HepG2 (cell line): ENCODE measurements around the gene ABT1. TPM values are rescaled to one million over a fixed set of nuclear protein-coding genes. Genes with fewer than 3 reads are reported as not detected.

Experiments used
- ADNP ChIP-seq: sonication (generic); formaldehyde crosslinking; IDR thresholded peaks from 2 replicates; pipeline ENCODE4 v1.4.0; 2020; ENCODE audit warnings: missing genetic modification reagents
- CCDC6 ChIP-seq: sonication (generic); formaldehyde crosslinking; IDR thresholded peaks from 2 replicates; pipeline ENCODE4 v1.8.1; 2022; ENCODE audit warnings: mild to moderate bottlenecking, missing genetic modification reagents, moderate library complexity
- HMG20A ChIP-seq: IDR thresholded peaks from 2 replicates; pipeline ENCODE4 v1.6.1; 2016; ENCODE audit warnings: borderline replicate concordance
- KLF16 ChIP-seq, 2 experiments: sonication (generic) in 1 of 2; formaldehyde crosslinking in 1 of 2; IDR thresholded peaks; 2 replicates each; pipeline versions ENCODE4 v1.6.1 to v1.8.0; 2016 to 2023; ENCODE audit warnings: missing genetic modification reagents in 2 of 2, missing compliant biosample characterization in 1 of 2
- MEF2D ChIP-seq: sonication (generic); formaldehyde crosslinking; IDR thresholded peaks from 2 replicates; pipeline ENCODE4 v1.5.1; 2020; ENCODE audit warnings: mild to moderate bottlenecking, missing genetic modification reagents
- MIXL1 ChIP-seq: IDR thresholded peaks from 2 replicates; pipeline ENCODE4 v1.6.1; 2016
- NR2F6 ChIP-seq, 2 experiments: IDR thresholded peaks; 2 replicates each; pipeline ENCODE4 v1.6.1; 2016; ENCODE audit warnings: antibody characterized with exemption in 1 of 2, mild to moderate bottlenecking in 1 of 2
- RFX5 ChIP-seq: IDR thresholded peaks from 2 replicates; pipeline ENCODE4 v1.6.1; 2011; ENCODE audit warnings: low read depth, low read length, improper control_type of control experiment
- SOX13 ChIP-seq, 3 experiments: fragments of 450-650 bp in 1 of 3; sonication (generic) in 1 of 3; formaldehyde crosslinking in 1 of 3; IDR thresholded peaks in 2 of 3; conservative IDR thresholded peaks in 1 of 3; 2 replicates each; pipeline versions ENCODE4 v1.5.0 to v1.6.1; 2016 to 2020; ENCODE audit warnings: antibody characterized with exemption in 1 of 3, mild to moderate bottlenecking in 1 of 3, missing compliant biosample characterization in 1 of 3, missing genetic modification reagents in 1 of 3, moderate library complexity in 1 of 3
- ZFY ChIP-seq: sonication (generic); formaldehyde crosslinking; IDR thresholded peaks from 2 replicates; pipeline ENCODE4 v1.4.0; 2020; ENCODE audit warnings: missing genetic modification reagents
- ZNF160 ChIP-seq: sonication (generic); formaldehyde crosslinking; IDR thresholded peaks from 2 replicates; pipeline ENCODE4 v1.8.0; 2022; ENCODE audit warnings: mild to moderate bottlenecking, inconsistent platforms, missing genetic modification reagents
- ZNF326 ChIP-seq: sonication (generic); formaldehyde crosslinking; IDR thresholded peaks from 2 replicates; pipeline ENCODE4 v1.4.0; 2020; ENCODE audit warnings: missing genetic modification reagents, borderline replicate concordance
- ZNF337 ChIP-seq: sonication (generic); formaldehyde crosslinking; IDR thresholded peaks from 2 replicates; pipeline ENCODE4 v1.5.1; 2020; ENCODE audit warnings: missing genetic modification reagents, low read depth, mild to moderate bottlenecking, borderline replicate concordance
- ZNF567 ChIP-seq: sonication (generic); formaldehyde crosslinking; IDR thresholded peaks from 2 replicates; pipeline ENCODE4 v1.8.1; 2023; ENCODE audit warnings: mild to moderate bottlenecking, missing genetic modification reagents, borderline replicate concordance
- ZNF660 ChIP-seq: sonication (generic); formaldehyde crosslinking; IDR thresholded peaks from 2 replicates; pipeline ENCODE4 v1.5.1; 2020; ENCODE audit warnings: mild to moderate bottlenecking, low read depth, missing genetic modification reagents, borderline replicate concordance
- ZNF709 ChIP-seq: sonication (generic); formaldehyde crosslinking; IDR thresholded peaks from 2 replicates; pipeline ENCODE4 v1.5.0; 2020; ENCODE audit warnings: mild to moderate bottlenecking, missing genetic modification reagents
- ZNF775 ChIP-seq: sonication (generic); formaldehyde crosslinking; IDR thresholded peaks from 2 replicates; pipeline ENCODE4 v1.4.0; 2020; ENCODE audit warnings: missing genetic modification reagents, mild to moderate bottlenecking, moderate library complexity, borderline replicate concordance
- ZSCAN9 ChIP-seq: IDR thresholded peaks from 2 replicates; pipeline ENCODE4 v1.6.1; 2016; ENCODE audit warnings: borderline replicate concordance
- polyA plus RNA-seq, 8 experiments: library from polyadenylated mRNA; depleted of rRNA in 3 of 8; stranded (reverse) in 7 of 8; unstranded in 1 of 8; fragments of >200 nt; fragmentation: Illumina TruSeq in 4 of 8; extraction: Trizol in 4 of 8; gene quantifications; 2 replicates each; pipeline versions ENCODE4 v1.2.1 to v1.2.3, GENCODE V29; 2011 to 2016; ENCODE audit warnings: low read depth in 4 of 8, missing spikeins in 1 of 8, mixed read lengths in 1 of 8; ENCODE audit not compliant: insufficient read depth in 1 of 8
- total RNA-seq, 5 experiments: library from RNA; depleted of rRNA; stranded (reverse); fragments of >200 nt; fragmentation: Illumina TruSeq; extraction: Trizol; gene quantifications; 2 replicates each; pipeline ENCODE4 v1.2.3, GENCODE V29; 2016; ENCODE audit warnings: low read depth in 1 of 5
- TF ChIP-seq, protein P1 (sequence below): IDR thresholded peaks from 2 replicates; pipeline ENCODE4 v1.4.0; 2020; ENCODE audit warnings: mild to moderate bottlenecking, missing genetic modification reagents
- TF ChIP-seq, protein P2 (sequence below): sonication (generic); formaldehyde crosslinking; IDR thresholded peaks from 2 replicates; pipeline ENCODE4 v1.5.1; 2020; ENCODE audit warnings: mild to moderate bottlenecking, moderate library complexity, missing genetic modification reagents
- TF ChIP-seq, protein P3 (sequence below): fragments of 450-650 bp; IDR thresholded peaks from 2 replicates; pipeline ENCODE4 v1.6.1; 2017; ENCODE audit warnings: mild to moderate bottlenecking

The ABT1 gene
- total and polyA plus RNA-seq, 2 of the 13 experiments (the other 11 are each of a cell fraction or from before 2014, with no cell fraction given) = 38.4 TPM

DNA sequence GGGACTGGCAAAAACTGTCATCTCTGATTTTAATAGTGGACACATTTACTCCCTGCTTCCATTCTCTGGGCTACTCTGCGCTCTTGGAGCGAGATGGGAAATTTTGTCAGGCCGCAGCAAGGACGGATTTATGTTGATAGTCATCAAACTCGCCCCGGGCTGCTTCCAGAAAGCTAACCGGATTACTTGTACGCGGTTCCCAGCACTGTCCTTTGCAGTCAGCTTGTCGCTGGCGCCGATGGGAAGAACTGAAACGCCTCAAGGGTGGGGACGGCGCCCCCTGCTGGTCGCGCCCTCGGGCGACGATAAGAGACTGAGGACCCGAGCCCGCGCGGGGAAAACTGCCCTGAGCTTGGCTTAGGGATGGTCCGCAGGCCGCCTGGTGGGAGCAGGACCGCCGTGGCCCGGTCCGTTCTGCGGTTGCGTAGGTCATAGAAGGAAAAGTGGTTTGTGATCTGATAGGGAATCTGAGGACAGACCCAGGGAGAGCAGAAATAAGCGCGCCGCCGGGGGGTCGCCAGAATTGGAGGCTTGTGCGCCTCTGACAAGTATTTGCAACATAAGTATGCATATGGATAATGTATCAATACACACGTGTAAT is 984 bp upstream of the ABT1 start (continued):
- TF ChIP-seq, protein P1, sequence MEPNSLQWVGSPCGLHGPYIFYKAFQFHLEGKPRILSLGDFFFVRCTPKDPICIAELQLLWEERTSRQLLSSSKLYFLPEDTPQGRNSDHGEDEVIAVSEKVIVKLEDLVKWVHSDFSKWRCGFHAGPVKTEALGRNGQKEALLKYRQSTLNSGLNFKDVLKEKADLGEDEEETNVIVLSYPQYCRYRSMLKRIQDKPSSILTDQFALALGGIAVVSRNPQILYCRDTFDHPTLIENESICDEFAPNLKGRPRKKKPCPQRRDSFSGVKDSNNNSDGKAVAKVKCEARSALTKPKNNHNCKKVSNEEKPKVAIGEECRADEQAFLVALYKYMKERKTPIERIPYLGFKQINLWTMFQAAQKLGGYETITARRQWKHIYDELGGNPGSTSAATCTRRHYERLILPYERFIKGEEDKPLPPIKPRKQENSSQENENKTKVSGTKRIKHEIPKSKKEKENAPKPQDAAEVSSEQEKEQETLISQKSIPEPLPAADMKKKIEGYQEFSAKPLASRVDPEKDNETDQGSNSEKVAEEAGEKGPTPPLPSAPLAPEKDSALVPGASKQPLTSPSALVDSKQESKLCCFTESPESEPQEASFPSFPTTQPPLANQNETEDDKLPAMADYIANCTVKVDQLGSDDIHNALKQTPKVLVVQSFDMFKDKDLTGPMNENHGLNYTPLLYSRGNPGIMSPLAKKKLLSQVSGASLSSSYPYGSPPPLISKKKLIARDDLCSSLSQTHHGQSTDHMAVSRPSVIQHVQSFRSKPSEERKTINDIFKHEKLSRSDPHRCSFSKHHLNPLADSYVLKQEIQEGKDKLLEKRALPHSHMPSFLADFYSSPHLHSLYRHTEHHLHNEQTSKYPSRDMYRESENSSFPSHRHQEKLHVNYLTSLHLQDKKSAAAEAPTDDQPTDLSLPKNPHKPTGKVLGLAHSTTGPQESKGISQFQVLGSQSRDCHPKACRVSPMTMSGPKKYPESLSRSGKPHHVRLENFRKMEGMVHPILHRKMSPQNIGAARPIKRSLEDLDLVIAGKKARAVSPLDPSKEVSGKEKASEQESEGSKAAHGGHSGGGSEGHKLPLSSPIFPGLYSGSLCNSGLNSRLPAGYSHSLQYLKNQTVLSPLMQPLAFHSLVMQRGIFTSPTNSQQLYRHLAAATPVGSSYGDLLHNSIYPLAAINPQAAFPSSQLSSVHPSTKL (CRISPR knock-in tag) = peak; percentile 89
- TF ChIP-seq NR2F6 (IDR thresholded peaks at IDR 0.05) = peak; percentile 33; the same call in 1 of the 2 replicates
- TF ChIP-seq NR2F6 (CRISPR knock-in tag; IDR thresholded peaks at IDR 0.05) = peak; percentile 73; the same call in 1 of the 2 replicates
- peak; percentile 60; the same call in 1 of the 2 replicates for TF ChIP-seq HMG20A (CRISPR knock-in tag)
- TF ChIP-seq SOX13 (IDR thresholded peaks at IDR 0.05) = no peak
- peak in 1 of 2 experiments; percentile 64; a peak in 1 of 4 replicates for TF ChIP-seq SOX13 (CRISPR knock-in tag; conservative IDR thresholded peaks at IDR 0.05 in 1 of 2, IDR thresholded peaks at IDR 0.05 in 1 of 2)
- peak; percentile 58; the same call in 1 of the 2 replicates for TF ChIP-seq ZFY
- peak; percentile 67; the same call in 1 of the 2 replicates for TF ChIP-seq ZNF160
- TF ChIP-seq ZNF775 (CRISPR knock-in tag) = no peak
- TF ChIP-seq MIXL1 = peak; percentile 68; the same call in 1 of the 2 replicates
- TF ChIP-seq ADNP (CRISPR knock-in tag) = peak; percentile 74
- TF ChIP-seq RFX5 = peak; percentile 51; the same call in 1 of the 2 replicates
- 0 out of 2 replicates have a peak, but pooled peaks have one; percentile 53 for TF ChIP-seq ZNF709 (CRISPR knock-in tag)
- TF ChIP-seq ZNF660 (CRISPR knock-in tag) = no peak
- TF ChIP-seq, protein P2, sequence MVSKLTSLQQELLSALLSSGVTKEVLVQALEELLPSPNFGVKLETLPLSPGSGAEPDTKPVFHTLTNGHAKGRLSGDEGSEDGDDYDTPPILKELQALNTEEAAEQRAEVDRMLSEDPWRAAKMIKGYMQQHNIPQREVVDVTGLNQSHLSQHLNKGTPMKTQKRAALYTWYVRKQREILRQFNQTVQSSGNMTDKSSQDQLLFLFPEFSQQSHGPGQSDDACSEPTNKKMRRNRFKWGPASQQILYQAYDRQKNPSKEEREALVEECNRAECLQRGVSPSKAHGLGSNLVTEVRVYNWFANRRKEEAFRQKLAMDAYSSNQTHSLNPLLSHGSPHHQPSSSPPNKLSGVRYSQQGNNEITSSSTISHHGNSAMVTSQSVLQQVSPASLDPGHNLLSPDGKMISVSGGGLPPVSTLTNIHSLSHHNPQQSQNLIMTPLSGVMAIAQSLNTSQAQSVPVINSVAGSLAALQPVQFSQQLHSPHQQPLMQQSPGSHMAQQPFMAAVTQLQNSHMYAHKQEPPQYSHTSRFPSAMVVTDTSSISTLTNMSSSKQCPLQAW (CRISPR knock-in tag) = peak; percentile 86; the same call in 1 of the 2 replicates
- TF ChIP-seq CCDC6 (CRISPR knock-in tag) = peak; percentile 93
- TF ChIP-seq KLF16 (CRISPR knock-in tag; IDR thresholded peaks at IDR 0.05) = peak in 1 of 2 experiments; percentile 59; a peak in 1 of 4 replicates
- TF ChIP-seq ZNF337 = no peak
- peak; percentile 72; the same call in 1 of the 2 replicates for TF ChIP-seq MEF2D (CRISPR knock-in tag)
- no peak for TF ChIP-seq ZNF326 (CRISPR knock-in tag)
- peak; percentile 44; the same call in 1 of the 2 replicates for TF ChIP-seq ZSCAN9 (CRISPR knock-in tag)
- TF ChIP-seq ZNF567 (CRISPR knock-in tag) = 0 out of 2 replicates have a peak, but pooled peaks have one; percentile 43
- TF ChIP-seq, protein P3, sequence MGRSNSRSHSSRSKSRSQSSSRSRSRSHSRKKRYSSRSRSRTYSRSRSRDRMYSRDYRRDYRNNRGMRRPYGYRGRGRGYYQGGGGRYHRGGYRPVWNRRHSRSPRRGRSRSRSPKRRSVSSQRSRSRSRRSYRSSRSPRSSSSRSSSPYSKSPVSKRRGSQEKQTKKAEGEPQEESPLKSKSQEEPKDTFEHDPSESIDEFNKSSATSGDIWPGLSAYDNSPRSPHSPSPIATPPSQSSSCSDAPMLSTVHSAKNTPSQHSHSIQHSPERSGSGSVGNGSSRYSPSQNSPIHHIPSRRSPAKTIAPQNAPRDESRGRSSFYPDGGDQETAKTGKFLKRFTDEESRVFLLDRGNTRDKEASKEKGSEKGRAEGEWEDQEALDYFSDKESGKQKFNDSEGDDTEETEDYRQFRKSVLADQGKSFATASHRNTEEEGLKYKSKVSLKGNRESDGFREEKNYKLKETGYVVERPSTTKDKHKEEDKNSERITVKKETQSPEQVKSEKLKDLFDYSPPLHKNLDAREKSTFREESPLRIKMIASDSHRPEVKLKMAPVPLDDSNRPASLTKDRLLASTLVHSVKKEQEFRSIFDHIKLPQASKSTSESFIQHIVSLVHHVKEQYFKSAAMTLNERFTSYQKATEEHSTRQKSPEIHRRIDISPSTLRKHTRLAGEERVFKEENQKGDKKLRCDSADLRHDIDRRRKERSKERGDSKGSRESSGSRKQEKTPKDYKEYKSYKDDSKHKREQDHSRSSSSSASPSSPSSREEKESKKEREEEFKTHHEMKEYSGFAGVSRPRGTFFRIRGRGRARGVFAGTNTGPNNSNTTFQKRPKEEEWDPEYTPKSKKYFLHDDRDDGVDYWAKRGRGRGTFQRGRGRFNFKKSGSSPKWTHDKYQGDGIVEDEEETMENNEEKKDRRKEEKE = no peak
